ENCODE data around the gene FGF2. TPM values are rescaled to one million over a fixed set of nuclear protein-coding genes. Genes with fewer than 3 reads are reported as not detected.

Gene FGF2
- total RNA-seq, 2 donors from 2014 or later, result 12.5 to 18.5 TPM

DNA sequence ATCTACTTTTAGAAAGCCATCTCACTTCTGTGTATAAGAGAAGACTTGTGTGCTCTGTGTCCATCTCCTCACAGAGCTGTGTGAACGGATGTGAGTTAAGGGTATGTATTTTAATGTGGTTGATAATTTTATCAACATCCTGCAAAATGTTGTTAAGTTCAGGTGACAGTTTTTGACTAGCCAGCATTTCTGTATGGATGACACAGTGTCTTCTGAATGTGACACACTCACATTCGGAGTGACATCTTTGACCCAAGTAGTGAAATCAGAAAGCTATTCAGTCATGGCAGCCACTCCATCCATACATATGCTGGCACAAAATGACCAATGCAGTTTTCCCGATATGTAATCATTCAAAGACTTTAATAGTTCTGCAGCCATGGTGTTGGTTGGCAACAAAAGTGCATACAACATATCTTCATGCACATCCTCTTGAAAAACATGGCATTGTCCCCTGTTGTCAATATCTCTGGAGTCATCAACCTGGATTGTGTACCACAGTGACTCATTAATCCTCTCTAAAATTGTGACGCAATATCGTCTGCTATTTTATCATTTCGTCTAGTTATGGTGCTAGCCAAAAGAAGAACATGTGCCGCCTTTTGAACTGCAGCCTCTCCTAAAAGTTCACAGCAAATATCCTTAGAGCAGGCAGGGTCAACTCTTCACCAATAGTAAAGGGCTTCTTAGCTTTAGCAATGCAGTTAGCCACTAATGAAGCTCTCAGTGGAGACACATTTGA is 6.8 kb upstream of the FGF2 start:
- H3K27me3 Mint-ChIP-seq (ENCODE audit: insufficient read depth), result no peaks in the 10 kb centered on the region
- no peaks in the 10 kb centered on the region for H3K9me3 Mint-ChIP-seq
- no peak overlapping the region for H3K4me3 ChIP-seq (ENCODE audit: low read length)
- peaks cover 5% of the 10 kb centered on the region for H3K27me3 ChIP-seq (ENCODE audit: control insufficient read depth, insufficient read depth, low read length, poor library complexity, severe bottlenecking)
- DNase-seq, result no peak
- no peak overlapping the region for H3K27ac ChIP-seq (ENCODE audit: low read depth, low read length)
- H3K27ac Mint-ChIP-seq, result no peak overlapping the region
- 91% methylated on average over 6 to 7 of the region's 7 CpGs for WGBS, 2 experiments (ENCODE audit: insufficient coverage in 1 of 2, insufficient read length in 1 of 2)
- H3K4me1 Mint-ChIP-seq, result no peaks in the 10 kb centered on the region
- no peaks in the 10 kb centered on the region for H3K36me3 ChIP-seq (ENCODE audit: control insufficient read depth, insufficient read depth, low read length)
- H3K4me3 Mint-ChIP-seq, result no peak overlapping the region
- H3K9ac ChIP-seq (ENCODE audit: extremely low read depth, low read length, poor library complexity, severe bottlenecking), result no peak overlapping the region
- no peak for TF ChIP-seq CTCF (conservative IDR thresholded peaks at IDR 0.05)
- H3K4me1 ChIP-seq (ENCODE audit: control insufficient read depth, insufficient read depth, low read length), result no peaks in the 10 kb centered on the region
- no peaks in the 10 kb centered on the region for H3K36me3 Mint-ChIP-seq (ENCODE audit: low read depth)
- no peaks in the 10 kb centered on the region for H3K9me3 ChIP-seq (ENCODE audit: control insufficient read depth, low read length)

- Histone ChIP-seq H3K36me3 (ENCODE audit: control insufficient read depth, insufficient read depth, low read length) (no peaks in the 10 kb centered on the region), H3K4me1 (ENCODE audit: control insufficient read depth, insufficient read depth, low read length) (no peaks in the 10 kb centered on the region), H3K27ac (ENCODE audit: low read depth, low read length) (no peak overlapping the region), H3K4me3 (ENCODE audit: low read length) (no peak overlapping the region), H3K9me3 (ENCODE audit: control insufficient read depth, low read length) (no peaks in the 10 kb centered on the region), H3K27me3 (ENCODE audit: control insufficient read depth, insufficient read depth, low read length, poor library complexity, severe bottlenecking) (peaks cover 13% of the 10 kb centered on the region), H3K9ac (ENCODE audit: extremely low read depth, low read length, poor library complexity, severe bottlenecking) (no peak overlapping the region)
- no peak for TF ChIP-seq CTCF (conservative IDR thresholded peaks at IDR 0.05)
- Mint-ChIP-seq H3K27me3 (ENCODE audit: insufficient read depth) (peaks cover 7% of the 10 kb centered on the region), H3K4me1 (no peaks in the 10 kb centered on the region), H3K4me3 (no peak overlapping the region), H3K9me3 (no peaks in the 10 kb centered on the region), H3K36me3 (ENCODE audit: low read depth) (no peaks in the 10 kb centered on the region), H3K27ac (no peak overlapping the region)
- WGBS, 2 experiments (ENCODE audit: insufficient coverage in 1 of 2, insufficient read length in 1 of 2), result 82% methylated on average over 1 of the region's 1 CpG; no CpG with 5 or more reads in 1 of the 2 experiments
- no peak for DNase-seq
Measured at GRCh38 chr4:122821092-122821491, 5.5 kb upstream of the FGF2 start.

- Mint-ChIP-seq H3K4me1 (no peaks in the 10 kb centered on the region), H3K27me3 (ENCODE audit: insufficient read depth) (peaks cover 9% of the 10 kb centered on the region), H3K27ac (no peak overlapping the region), H3K9me3 (no peaks in the 10 kb centered on the region), H3K36me3 (ENCODE audit: low read depth) (no peaks in the 10 kb centered on the region), H3K4me3 (no peak overlapping the region)
- Histone ChIP-seq H3K4me1 (ENCODE audit: control insufficient read depth, insufficient read depth, low read length) (no peaks in the 10 kb centered on the region), H3K27me3 (ENCODE audit: control insufficient read depth, insufficient read depth, low read length, poor library complexity, severe bottlenecking) (peaks cover 21% of the 10 kb centered on the region), H3K9ac (ENCODE audit: extremely low read depth, low read length, poor library complexity, severe bottlenecking) (no peak overlapping the region), H3K36me3 (ENCODE audit: control insufficient read depth, insufficient read depth, low read length) (no peaks in the 10 kb centered on the region), H3K4me3 (ENCODE audit: low read length) (no peak overlapping the region), H3K9me3 (ENCODE audit: control insufficient read depth, low read length) (no peaks in the 10 kb centered on the region), H3K27ac (ENCODE audit: low read depth, low read length) (no peak overlapping the region)
- no peak for DNase-seq
- TF ChIP-seq CTCF (conservative IDR thresholded peaks at IDR 0.05), result no peak
- 90 to 95% methylated on average over 2 of the region's 2 CpGs for WGBS, 2 experiments (ENCODE audit: insufficient coverage in 1 of 2, insufficient read length in 1 of 2)
Measured at GRCh38 chr4:122822466-122822865, 4.2 kb upstream of the FGF2 start.

Data from endodermal cell (in vitro differentiated cells).